WTC11 (cell line): ENCODE data around the gene ARHGAP45.

Source experiments
- ELF4 ChIP-seq: sonication (generic); formaldehyde crosslinking; IDR thresholded peaks from 2 replicates; pipeline ENCODE4 v1.8.1; 2022; ENCODE audit warnings: low read depth, mild to moderate bottlenecking, moderate library complexity, missing genetic modification reagents
- ERG ChIP-seq: fragments of 250-450 bp; sonication (Bioruptor Pico); IDR thresholded peaks from 2 replicates; pipeline ENCODE4 v1.8.0; 2021; ENCODE audit warnings: mild to moderate bottlenecking
- ETV6 ChIP-seq: sonication (generic); formaldehyde crosslinking; IDR thresholded peaks from 2 replicates; pipeline ENCODE4 v1.8.1; 2022; ENCODE audit warnings: mild to moderate bottlenecking, missing genetic modification reagents
- GABPB1 ChIP-seq: sonication (generic); formaldehyde crosslinking; IDR thresholded peaks from 2 replicates; pipeline ENCODE4 v1.8.1; 2023; ENCODE audit warnings: mild to moderate bottlenecking, missing genetic modification reagents
- HMGA2 ChIP-seq: fragments of 250-450 bp; sonication (Bioruptor Pico); IDR thresholded peaks from 2 replicates; pipeline ENCODE4 v1.4.0; 2021; ENCODE audit warnings: mild to moderate bottlenecking, moderate library complexity
- JUN ChIP-seq: sonication (generic); formaldehyde crosslinking; IDR thresholded peaks from 2 replicates; pipeline ENCODE4 v1.8.0; 2023; ENCODE audit warnings: mild to moderate bottlenecking, missing genetic modification reagents
- NFYB ChIP-seq: sonication (generic); formaldehyde crosslinking; conservative IDR thresholded peaks from 2 replicates; pipeline ENCODE4 v1.8.0; 2022; ENCODE audit warnings: low read depth, missing genetic modification reagents
- NR2C2 ChIP-seq: sonication (generic); formaldehyde crosslinking; IDR thresholded peaks from 2 replicates; pipeline ENCODE4 v1.8.0; 2022; ENCODE audit warnings: mild to moderate bottlenecking, missing genetic modification reagents
- SP1 ChIP-seq: sonication (generic); formaldehyde crosslinking; conservative IDR thresholded peaks from 2 replicates; pipeline ENCODE4 v1.8.1; 2022; ENCODE audit warnings: missing genetic modification reagents
- TF ChIP-seq, protein P1 (sequence below): fragments of 200-600 bp; IDR thresholded peaks from 2 replicates; pipeline ENCODE4 v1.8.0; 2022; ENCODE audit warnings: antibody characterized with exemption
- TF ChIP-seq, protein P2 (sequence below): sonication (generic); formaldehyde crosslinking; IDR thresholded peaks from 2 replicates; pipeline ENCODE4 v1.8.0; 2022; ENCODE audit warnings: mild to moderate bottlenecking, missing genetic modification reagents
- TF ChIP-seq, protein P3 (sequence below): sonication (generic); formaldehyde crosslinking; IDR thresholded peaks from 2 replicates; pipeline ENCODE4 v1.8.1; 2022; ENCODE audit warnings: missing genetic modification reagents, borderline replicate concordance
- TF ChIP-seq, protein P4 (sequence below): sonication (generic); formaldehyde crosslinking; IDR thresholded peaks from 2 replicates; pipeline ENCODE4 v1.8.0; 2023; ENCODE audit warnings: mild to moderate bottlenecking, missing genetic modification reagents

DNA sequence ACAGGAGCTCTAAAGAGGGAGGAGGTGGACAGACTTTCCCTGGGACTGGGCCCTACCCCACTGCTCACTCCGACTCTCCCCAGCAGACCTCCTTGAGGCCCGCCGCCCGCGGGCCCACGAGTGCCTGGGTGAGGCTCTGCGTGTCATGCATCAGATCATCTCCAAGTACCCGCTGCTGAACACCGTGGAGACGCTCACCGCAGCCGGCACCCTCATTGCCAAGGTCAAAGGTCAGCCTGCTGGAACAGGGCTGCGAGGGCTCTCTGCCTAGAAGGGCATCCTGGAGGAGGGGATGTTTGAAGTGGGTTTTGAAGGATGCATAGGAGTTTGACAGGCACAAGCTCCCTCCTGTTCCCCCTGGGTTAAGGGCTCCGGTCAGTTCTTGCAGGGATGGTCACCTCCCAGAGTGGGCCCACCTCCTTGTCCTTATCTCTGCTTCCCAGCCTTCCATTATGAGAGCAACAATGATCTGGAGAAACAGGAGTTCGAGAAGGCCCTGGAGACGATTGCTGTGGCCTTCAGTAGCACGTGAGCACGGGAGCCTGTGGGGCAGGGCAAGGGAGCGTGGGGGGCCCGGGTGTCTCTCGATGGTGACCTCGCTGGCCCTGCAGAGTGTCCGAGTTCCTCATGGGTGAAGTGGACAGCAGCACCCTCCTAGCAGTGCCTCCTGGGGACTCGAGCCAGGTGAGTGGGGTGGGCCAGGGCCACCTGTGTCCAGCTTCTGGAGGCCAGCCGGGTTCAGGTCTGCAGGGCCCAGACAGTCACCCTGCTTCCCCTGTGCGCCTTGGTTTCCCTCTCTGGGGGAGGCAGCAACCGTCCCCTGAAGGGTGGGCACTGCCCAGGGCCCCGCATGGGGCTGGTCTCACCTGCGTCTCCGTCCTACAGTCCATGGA, 6.3 kb downstream of the ARHGAP45 start:
- TF ChIP-seq, protein P1, sequence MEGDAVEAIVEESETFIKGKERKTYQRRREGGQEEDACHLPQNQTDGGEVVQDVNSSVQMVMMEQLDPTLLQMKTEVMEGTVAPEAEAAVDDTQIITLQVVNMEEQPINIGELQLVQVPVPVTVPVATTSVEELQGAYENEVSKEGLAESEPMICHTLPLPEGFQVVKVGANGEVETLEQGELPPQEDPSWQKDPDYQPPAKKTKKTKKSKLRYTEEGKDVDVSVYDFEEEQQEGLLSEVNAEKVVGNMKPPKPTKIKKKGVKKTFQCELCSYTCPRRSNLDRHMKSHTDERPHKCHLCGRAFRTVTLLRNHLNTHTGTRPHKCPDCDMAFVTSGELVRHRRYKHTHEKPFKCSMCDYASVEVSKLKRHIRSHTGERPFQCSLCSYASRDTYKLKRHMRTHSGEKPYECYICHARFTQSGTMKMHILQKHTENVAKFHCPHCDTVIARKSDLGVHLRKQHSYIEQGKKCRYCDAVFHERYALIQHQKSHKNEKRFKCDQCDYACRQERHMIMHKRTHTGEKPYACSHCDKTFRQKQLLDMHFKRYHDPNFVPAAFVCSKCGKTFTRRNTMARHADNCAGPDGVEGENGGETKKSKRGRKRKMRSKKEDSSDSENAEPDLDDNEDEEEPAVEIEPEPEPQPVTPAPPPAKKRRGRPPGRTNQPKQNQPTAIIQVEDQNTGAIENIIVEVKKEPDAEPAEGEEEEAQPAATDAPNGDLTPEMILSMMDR, result no peak
- TF ChIP-seq, protein P2, sequence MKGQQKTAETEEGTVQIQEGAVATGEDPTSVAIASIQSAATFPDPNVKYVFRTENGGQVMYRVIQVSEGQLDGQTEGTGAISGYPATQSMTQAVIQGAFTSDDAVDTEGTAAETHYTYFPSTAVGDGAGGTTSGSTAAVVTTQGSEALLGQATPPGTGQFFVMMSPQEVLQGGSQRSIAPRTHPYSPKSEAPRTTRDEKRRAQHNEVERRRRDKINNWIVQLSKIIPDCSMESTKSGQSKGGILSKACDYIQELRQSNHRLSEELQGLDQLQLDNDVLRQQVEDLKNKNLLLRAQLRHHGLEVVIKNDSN, result no peak
- TF ChIP-seq ERG (CRISPR knock-in tag) (no peak), NR2C2 (CRISPR knock-in tag) (no peak), ETV6 (no peak), HMGA2 (CRISPR knock-in tag) (no peak), GABPB1 (no peak), NFYB (CRISPR knock-in tag) (no peak), ELF4 (CRISPR knock-in tag) (no peak), JUN (CRISPR knock-in tag) (no peak), SP1 (CRISPR knock-in tag) (no peak)
- TF ChIP-seq, protein P3, sequence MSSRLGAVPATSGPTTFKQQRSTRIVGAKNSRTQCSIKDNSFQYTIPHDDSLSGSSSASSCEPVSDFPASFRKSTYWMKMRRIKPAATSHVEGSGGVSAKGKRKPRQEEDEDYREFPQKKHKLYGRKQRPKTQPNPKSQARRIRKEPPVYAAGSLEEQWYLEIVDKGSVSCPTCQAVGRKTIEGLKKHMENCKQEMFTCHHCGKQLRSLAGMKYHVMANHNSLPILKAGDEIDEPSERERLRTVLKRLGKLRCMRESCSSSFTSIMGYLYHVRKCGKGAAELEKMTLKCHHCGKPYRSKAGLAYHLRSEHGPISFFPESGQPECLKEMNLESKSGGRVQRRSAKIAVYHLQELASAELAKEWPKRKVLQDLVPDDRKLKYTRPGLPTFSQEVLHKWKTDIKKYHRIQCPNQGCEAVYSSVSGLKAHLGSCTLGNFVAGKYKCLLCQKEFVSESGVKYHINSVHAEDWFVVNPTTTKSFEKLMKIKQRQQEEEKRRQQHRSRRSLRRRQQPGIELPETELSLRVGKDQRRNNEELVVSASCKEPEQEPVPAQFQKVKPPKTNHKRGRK (CRISPR knock-in tag), result no peak
- TF ChIP-seq, protein P4, sequence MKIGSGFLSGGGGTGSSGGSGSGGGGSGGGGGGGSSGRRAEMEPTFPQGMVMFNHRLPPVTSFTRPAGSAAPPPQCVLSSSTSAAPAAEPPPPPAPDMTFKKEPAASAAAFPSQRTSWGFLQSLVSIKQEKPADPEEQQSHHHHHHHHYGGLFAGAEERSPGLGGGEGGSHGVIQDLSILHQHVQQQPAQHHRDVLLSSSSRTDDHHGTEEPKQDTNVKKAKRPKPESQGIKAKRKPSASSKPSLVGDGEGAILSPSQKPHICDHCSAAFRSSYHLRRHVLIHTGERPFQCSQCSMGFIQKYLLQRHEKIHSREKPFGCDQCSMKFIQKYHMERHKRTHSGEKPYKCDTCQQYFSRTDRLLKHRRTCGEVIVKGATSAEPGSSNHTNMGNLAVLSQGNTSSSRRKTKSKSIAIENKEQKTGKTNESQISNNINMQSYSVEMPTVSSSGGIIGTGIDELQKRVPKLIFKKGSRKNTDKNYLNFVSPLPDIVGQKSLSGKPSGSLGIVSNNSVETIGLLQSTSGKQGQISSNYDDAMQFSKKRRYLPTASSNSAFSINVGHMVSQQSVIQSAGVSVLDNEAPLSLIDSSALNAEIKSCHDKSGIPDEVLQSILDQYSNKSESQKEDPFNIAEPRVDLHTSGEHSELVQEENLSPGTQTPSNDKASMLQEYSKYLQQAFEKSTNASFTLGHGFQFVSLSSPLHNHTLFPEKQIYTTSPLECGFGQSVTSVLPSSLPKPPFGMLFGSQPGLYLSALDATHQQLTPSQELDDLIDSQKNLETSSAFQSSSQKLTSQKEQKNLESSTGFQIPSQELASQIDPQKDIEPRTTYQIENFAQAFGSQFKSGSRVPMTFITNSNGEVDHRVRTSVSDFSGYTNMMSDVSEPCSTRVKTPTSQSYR, result no peak
